Dendritic cell treated with granulocyte-macrophage colony-stimulating factor and Interleukin-4, amounts not matched to agents 40 ng/mL and 50 ng/mL, for 4 days (primary cell): ENCODE measurements around the gene MMRN1.

Source experiments
- H3K27ac Mint-ChIP-seq: one replicate; pipeline ENCODE4 v1.8.0; 2022; ENCODE audit warnings: mild to moderate bottlenecking, mixed read lengths
- H3K27me3 Mint-ChIP-seq: one replicate; pipeline ENCODE4 v1.8.0; 2022; ENCODE audit warnings: mild to moderate bottlenecking, mixed read lengths
- H3K36me3 Mint-ChIP-seq: one replicate; pipeline ENCODE4 v1.8.0; 2022; ENCODE audit warnings: low read depth, mixed read lengths
- H3K4me1 Mint-ChIP-seq: one replicate; pipeline ENCODE4 v1.8.0; 2022; ENCODE audit warnings: low read depth, mixed read lengths
- H3K4me3 Mint-ChIP-seq: one replicate; pipeline ENCODE4 v1.8.0; 2022; ENCODE audit warnings: mild to moderate bottlenecking, moderate library complexity, mixed read lengths
- H3K9me3 Mint-ChIP-seq: one replicate; pipeline ENCODE4 v1.8.0; 2022; ENCODE audit warnings: mixed read lengths
- intact Hi-C: fragments of 100-400 bp; cut with micrococcal nuclease; formaldehyde crosslinking; loops from one replicate; pipeline ENCODE4 v1.15.0; 2022

MMRN1 gene

DNA sequence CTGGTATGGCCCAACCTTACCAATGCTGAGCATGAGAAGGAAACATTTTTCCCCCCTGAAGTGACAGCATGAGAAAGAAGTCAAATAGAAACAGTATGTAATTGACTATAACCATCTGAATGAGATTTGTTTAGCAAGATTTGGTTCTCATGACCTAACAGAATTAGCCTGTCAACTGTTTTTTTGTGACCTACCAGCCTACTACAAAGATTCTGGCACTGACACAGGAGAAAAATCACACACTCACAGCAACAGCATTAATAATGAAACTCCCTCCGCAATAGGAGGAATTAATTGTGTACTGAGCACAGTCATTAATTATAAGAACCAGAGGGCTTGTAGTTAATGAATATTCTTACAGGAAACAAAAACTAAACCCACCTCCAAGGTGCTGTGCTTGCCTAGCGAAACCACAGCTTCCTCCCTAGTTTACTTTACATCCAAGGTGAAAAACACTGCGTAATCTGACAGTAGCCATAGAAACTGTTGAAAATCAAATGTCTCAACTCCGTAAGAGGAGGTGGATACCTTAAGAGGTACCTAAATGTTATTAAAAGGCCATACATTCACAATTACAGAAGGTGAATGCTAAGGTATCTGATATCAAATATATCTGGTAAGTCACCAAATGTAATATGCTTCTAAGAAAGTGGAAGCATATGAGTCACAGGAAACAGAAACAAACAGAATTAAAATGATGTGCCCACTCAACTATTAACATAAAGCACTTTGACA, 34.9 kb downstream of the MMRN1 start:
- Mint-ChIP-seq H3K27me3 (no peaks in the 10 kb centered on the region), H3K4me1 (peaks cover 8% of the 10 kb centered on the region), H3K9me3 (peaks cover 22% of the 10 kb centered on the region), H3K4me3 (no peak overlapping the region), H3K36me3 (no peaks in the 10 kb centered on the region), H3K27ac (no peak overlapping the region)
- intact Hi-C loops = no loop called here

DNA sequence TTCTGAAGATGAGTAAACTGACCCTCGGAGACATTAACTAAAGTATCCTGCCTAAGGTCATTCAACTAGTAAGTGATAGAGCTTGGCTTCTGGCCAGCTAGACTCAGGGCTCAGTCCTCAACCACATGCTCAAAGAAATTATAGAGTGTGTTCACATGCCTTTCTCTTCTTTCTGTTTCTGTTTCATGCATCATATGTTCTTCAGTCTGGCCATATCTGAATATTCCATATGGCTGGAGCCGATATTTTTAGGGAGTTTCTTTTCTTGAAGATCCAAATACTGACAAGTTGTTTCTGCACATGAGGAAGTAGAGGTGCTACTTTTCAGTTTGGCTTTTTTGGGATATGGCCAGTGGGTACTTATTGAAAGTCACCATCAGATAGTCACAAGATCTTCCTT, 44.9 kb downstream of the MMRN1 start:
- no peaks in the 10 kb centered on the region for H3K36me3 Mint-ChIP-seq
- peaks cover 8% of the 10 kb centered on the region for H3K9me3 Mint-ChIP-seq
- H3K4me3 Mint-ChIP-seq = no peak overlapping the region
- H3K27me3 Mint-ChIP-seq = no peaks in the 10 kb centered on the region
- no peaks in the 10 kb centered on the region for H3K4me1 Mint-ChIP-seq
- H3K27ac Mint-ChIP-seq = no peak overlapping the region
- intact Hi-C loops = no loop called here

DNA sequence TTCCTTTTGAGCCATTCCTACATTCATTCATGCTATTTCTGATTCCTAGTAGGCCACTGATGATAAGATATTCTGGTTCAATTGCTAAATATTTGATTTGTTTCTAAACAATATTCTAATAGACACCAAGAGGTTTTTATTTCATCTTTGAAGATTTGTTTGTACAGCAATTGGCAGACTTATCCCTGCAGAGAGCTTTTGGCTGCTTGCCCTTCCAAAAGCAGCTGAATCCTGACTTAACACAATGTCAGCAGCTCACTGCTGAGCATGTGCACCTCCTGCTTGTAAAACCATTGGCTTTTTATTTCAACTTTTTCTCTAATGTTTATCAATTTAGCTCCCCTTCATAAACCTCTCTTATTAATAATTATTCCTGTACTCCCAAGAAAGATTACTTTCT, 45.3 kb downstream of the MMRN1 start:
- H3K4me3 Mint-ChIP-seq = no peak overlapping the region
- no peaks in the 10 kb centered on the region for H3K27me3 Mint-ChIP-seq
- no peaks in the 10 kb centered on the region for H3K36me3 Mint-ChIP-seq
- intact Hi-C loops = no loop called here
- H3K4me1 Mint-ChIP-seq = no peaks in the 10 kb centered on the region
- peaks cover 8% of the 10 kb centered on the region for H3K9me3 Mint-ChIP-seq
- H3K27ac Mint-ChIP-seq = no peak overlapping the region

DNA sequence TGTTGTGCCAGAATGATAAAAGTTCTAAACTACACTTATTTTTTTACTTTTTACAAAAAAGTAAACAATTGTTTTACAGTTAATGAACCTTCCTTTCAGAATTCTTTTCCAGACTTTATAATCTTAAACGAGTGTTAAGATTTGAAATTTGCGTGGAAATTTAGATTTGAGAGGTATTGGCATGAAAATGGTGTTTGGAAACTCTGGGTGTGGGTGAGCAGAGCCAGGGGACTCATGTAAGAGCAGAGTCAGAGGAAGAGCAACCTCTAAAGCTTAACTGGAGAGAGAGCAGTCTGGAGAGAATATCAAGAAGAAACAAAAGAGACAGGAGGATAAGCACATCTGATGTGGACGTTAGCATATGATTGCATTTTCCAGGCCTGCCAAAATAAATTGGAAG, 48.2 kb downstream of the MMRN1 start:
- no peaks in the 10 kb centered on the region for H3K4me1 Mint-ChIP-seq
- no peak overlapping the region for H3K27ac Mint-ChIP-seq
- no peaks in the 10 kb centered on the region for H3K27me3 Mint-ChIP-seq

DNA sequence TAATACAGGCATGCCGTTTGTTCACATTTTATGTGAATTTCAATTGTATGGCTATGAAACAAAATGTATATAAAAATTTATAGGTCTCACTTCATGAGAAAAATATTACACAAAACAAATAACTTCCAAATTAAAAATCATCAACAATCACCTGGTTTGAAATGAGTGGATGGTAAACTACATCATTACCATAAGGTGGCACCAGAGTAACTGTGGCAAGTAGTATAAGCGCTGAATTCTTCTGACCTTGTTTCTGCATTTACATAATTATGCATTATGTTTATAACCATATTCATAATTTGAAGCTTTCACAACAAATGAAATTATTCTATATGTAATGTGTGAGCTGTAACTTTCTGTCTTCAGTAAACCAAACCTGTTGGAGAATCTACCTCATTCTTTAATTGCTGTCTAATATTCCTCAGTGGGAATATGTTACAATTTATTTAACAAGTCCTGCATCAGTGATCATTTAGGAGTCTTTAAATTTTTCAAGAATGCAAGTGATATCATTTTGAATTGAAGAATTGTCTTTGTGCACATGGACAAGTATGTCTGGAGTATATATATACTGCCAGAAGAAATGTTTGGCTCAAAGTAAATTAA, 55.2 kb downstream of the MMRN1 start:
- no peaks in the 10 kb centered on the region for H3K27me3 Mint-ChIP-seq
- no peaks in the 10 kb centered on the region for H3K36me3 Mint-ChIP-seq
- H3K9me3 Mint-ChIP-seq = no peaks in the 10 kb centered on the region
- no peak overlapping the region for H3K27ac Mint-ChIP-seq
- intact Hi-C loops = loop anchor here (1.0 to 2.0 kb wide), 2 partner anchors 75 to 342 kb away; no protein-coding TSS in a partner anchor
- H3K4me3 Mint-ChIP-seq = no peak overlapping the region
- H3K4me1 Mint-ChIP-seq = no peaks in the 10 kb centered on the region

More for the DNA sequence above, 48.2 kb downstream of the MMRN1 start:
- no peak overlapping the region for H3K4me3 Mint-ChIP-seq
- H3K9me3 Mint-ChIP-seq = peaks cover 1% of the 10 kb centered on the region
- intact Hi-C loops = no loop called here
- H3K36me3 Mint-ChIP-seq = no peaks in the 10 kb centered on the region

DNA sequence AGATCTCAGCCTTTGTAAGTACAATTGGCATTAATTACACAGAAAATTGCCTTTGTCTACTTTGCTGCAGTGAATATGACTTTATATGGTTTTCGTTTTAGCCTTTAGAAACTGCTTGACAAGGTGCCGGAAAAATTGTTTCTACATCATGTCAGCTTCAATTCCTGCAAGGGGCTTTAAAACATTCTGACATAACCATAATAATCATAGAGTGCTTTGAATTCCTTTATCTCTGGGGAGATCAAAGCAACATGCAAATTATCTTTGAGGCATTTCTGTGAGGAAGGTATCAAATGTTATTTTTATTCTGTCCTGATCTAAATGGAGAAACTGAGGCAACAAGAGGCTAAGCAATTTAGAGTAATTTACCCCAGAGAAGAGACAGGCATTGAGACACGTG, 57.8 kb downstream of the MMRN1 start:
- Mint-ChIP-seq H3K27me3 (no peaks in the 10 kb centered on the region), H3K4me3 (no peak overlapping the region), H3K9me3 (no peaks in the 10 kb centered on the region), H3K36me3 (no peaks in the 10 kb centered on the region), H3K4me1 (no peaks in the 10 kb centered on the region), H3K27ac (no peak overlapping the region)
- intact Hi-C loops = no loop called here

DNA sequence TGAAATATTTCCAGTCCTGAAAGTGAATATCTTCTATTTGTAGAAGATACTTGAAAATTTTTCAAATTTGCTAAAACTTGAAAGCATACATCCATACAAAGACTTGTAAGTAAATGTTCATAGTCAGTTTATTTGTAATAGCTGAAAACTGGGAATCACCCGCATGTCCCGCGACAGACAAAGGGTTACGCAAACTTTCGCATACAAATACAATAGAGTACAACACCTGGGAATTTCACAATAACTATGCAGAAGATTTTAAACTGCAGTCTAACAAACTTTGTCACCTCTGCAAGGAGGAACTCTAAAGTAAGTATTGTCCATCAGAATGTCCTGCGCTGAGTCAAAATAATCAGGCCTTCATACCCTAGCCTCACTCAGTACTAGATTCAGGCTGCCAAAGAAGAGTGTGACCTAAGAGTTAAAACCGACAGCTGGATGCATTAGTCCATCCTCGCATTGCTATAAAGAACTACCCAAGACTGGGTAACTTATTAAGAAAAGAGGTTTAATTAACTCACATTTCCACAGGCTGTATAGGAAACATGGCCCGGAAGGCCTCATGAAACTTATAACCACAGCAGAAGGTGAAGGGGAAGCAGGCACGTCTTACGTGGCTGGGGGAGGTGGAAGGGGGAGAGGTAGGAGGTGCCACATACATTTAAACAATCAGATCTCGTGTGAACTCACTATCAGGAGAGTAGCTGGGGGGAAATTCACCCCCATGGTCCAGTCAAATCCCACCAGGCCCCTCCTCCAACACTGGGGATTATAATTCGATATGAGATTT, 60.4 kb downstream of the MMRN1 start:
- intact Hi-C loops = no loop called here
- Mint-ChIP-seq H3K9me3 (no peaks in the 10 kb centered on the region), H3K4me1 (no peaks in the 10 kb centered on the region), H3K27ac (no peak overlapping the region), H3K27me3 (no peaks in the 10 kb centered on the region), H3K36me3 (no peaks in the 10 kb centered on the region), H3K4me3 (no peak overlapping the region)

DNA sequence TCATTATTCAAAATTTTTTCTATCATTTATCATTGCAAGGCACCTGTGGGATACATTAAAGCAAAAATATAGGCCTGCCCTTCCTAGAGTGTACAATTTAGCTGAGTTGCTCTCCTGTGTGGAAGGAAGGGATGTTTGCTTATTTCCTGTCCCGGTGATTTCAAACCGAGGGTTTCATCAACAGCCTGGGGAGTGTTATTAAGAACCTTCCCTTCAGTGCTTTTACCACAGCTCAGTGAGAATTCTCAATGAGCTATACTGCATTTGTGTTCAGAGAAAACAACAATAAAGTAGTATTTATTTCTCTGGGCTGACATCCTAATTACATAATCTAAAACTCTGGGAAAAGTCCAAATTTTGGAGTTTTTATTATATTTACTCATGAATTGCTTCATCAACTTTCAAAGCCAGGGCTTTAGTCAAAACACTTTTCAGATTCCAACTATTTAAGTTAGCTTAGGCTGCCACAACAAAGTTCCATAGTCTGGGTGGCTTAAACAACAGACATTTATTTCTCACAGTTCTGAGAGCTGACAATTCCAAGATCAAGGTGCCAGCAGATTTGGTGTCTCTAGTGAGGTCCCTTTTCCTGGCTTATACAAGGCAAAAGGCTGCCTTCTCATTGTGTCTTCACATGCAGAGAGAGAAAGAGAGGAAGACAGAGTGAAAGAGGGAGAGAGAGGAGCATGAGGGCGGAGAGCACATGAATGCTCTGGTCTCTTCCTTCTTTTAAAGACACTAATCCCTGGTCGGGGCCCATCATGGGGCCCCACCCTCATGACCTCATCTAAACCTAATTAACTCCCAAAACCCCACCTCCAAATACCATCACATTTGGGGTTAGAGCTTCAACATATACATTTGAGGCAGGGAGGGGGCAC, 62.6 kb downstream of the MMRN1 start:
- intact Hi-C loops = no loop called here
- no peaks in the 10 kb centered on the region for H3K36me3 Mint-ChIP-seq
- no peaks in the 10 kb centered on the region for H3K4me1 Mint-ChIP-seq
- no peak overlapping the region for H3K4me3 Mint-ChIP-seq
- H3K27ac Mint-ChIP-seq = no peak overlapping the region
- H3K27me3 Mint-ChIP-seq = no peaks in the 10 kb centered on the region
- H3K9me3 Mint-ChIP-seq = no peaks in the 10 kb centered on the region

DNA sequence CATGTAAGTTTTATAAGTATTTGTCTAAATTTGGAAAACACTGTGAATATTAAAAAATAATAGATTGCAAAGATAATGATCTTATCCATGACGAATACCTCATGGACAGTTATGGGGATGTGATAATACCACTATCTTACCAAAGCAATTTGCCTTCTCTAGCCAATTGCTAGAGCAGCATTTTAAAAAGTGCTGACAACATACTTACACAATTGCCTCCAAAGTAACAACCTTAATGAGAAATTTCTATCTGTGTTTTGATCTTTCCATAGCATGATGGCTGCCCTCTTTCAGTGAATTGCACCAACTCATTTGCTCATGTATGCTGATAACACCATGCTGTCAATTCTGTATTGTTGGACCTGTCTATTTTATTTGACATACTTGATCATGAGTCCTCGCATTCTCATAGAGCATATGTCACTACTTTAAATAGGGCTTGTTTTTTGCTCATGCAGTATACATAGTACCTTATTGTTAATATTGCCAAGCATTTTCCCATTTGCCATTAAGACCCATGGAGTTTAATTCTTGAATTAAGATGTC, 87.2 kb downstream of the MMRN1 start:
- intact Hi-C loops = loop anchor here (1.0 kb wide), 1 partner anchor 28 kb away; no protein-coding TSS in a partner anchor
- Mint-ChIP-seq H3K9me3 (no peaks in the 10 kb centered on the region), H3K27ac (no peak overlapping the region), H3K4me1 (no peaks in the 10 kb centered on the region), H3K27me3 (no peaks in the 10 kb centered on the region), H3K36me3 (no peaks in the 10 kb centered on the region), H3K4me3 (no peak overlapping the region)

DNA sequence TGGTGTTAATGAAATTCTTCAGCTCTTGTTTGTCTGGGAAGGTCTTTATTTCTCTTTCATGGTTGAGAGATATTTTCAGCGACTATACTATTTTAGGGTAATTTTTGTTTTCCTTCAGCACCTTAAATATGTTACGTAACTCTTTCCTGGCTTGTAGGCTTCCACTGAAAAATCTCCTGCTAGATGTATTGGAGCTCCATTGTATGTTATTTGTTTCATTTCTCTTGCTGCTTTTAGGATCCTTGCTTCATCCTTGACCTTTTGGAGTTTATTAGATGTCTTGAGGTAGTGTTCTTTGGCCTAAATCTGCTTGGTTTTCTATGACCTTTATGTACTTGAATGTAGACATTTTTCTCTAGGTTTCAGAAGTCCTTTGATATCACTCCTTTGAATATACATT, 93.6 kb downstream of the MMRN1 start:
- Mint-ChIP-seq H3K4me1 (no peaks in the 10 kb centered on the region), H3K9me3 (no peaks in the 10 kb centered on the region)
- intact Hi-C loops = no loop called here

DNA sequence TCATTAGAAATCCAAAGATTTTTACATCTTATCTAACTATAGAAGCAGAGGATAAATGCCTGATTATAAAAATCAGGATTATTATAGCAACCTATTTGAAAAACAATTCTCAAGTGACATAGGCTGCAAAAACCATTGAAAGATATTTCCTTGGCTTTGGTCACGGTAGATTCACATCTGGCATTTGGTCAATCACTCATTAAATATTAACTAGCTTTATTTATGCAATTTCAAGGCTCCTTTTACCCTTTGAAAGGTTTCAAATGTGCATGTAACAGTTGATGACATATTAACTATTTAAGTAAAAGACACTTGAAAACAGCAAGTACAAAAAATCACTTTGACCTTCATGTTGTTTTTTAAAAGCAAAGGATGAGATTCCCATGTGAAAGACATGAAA, 98.1 kb downstream of the MMRN1 start:
- Mint-ChIP-seq H3K27ac (no peak overlapping the region), H3K4me3 (no peak overlapping the region), H3K36me3 (no peaks in the 10 kb centered on the region), H3K9me3 (no peaks in the 10 kb centered on the region), H3K27me3 (no peaks in the 10 kb centered on the region), H3K4me1 (no peaks in the 10 kb centered on the region)
- intact Hi-C loops = no loop called here

More for the DNA sequence above, 93.6 kb downstream of the MMRN1 start:
- H3K27ac Mint-ChIP-seq = no peak overlapping the region
- H3K4me3 Mint-ChIP-seq = no peak overlapping the region
- no peaks in the 10 kb centered on the region for H3K27me3 Mint-ChIP-seq
- H3K36me3 Mint-ChIP-seq = no peaks in the 10 kb centered on the region

DNA sequence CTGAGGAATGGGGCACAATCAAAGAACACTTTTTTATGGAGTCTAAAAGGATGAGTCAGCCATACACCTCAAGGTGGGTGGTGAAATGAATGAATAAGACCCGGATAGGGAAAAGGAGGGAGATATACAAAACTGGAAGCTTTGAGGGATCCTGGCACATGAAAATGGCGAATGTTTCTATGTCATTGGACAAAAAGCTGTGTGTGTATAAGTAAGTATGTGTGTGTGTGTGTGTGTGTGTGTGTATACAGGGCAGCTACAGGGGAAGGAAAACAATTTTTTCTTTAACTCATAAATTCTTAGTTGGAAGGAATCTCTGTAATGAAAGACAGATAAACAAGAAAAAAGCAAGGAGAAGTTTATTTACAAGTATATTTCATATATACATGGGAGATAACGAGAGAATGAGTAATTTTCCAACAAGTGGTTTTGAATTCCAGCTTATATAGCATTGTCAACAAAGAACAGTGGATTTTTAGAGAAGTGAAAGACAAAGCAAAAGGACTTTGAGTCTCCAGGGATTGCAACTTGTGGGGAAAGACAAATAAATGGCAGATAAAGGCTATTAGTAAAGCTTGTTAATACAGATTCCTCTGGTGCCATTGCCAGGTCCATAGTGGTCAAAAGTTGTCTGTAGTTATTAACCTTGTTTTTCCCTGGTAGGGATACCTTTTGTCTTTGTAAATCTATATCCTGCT, 99.7 kb downstream of the MMRN1 start:
- H3K4me1 Mint-ChIP-seq = no peaks in the 10 kb centered on the region
- intact Hi-C loops = no loop called here
- H3K36me3 Mint-ChIP-seq = no peaks in the 10 kb centered on the region
- H3K27ac Mint-ChIP-seq = no peak overlapping the region
- H3K9me3 Mint-ChIP-seq = no peaks in the 10 kb centered on the region
- H3K27me3 Mint-ChIP-seq = no peaks in the 10 kb centered on the region
- no peak overlapping the region for H3K4me3 Mint-ChIP-seq

DNA sequence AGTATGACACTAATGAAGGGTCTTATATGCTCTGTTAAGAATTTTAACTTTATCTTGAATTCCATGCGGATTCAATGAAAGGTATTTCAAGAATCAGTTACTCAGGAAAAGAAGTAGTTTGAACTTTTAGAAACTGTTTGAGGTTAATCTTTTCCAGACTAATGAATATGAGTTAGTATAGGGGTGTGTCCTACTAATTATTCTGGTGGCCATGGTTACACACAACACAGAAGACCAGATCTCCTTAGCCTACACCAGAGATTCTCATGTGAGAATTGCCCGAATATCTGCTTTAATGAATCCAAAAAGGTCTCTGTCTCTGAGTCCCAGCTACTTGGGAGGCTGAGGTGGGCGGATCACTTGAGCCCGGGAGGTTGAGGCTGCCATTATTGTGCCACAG, 100.4 kb downstream of the MMRN1 start:
- Mint-ChIP-seq H3K27ac (no peak overlapping the region), H3K4me1 (no peaks in the 10 kb centered on the region), H3K36me3 (no peaks in the 10 kb centered on the region), H3K9me3 (no peaks in the 10 kb centered on the region), H3K4me3 (no peak overlapping the region), H3K27me3 (no peaks in the 10 kb centered on the region)
- intact Hi-C loops = no loop called here
